ENCODE data around the gene PNMA3. TPM values are rescaled to one million over a fixed set of nuclear protein-coding genes. Genes with fewer than 3 reads are reported as not detected.
A peak's percentile ranks its signal among the peaks of the same experiment; 100 is the strongest.
"Not testable (repeated sequence)": the region's sequence is repeated elsewhere in the genome, so short reads cannot be mapped to it uniquely, and the experiment has no call there.

Gene PNMA3
- total RNA-seq, 2 experiments from 2014 or later, result 1.1 to 1.4 TPM

GRCh38 chrX:153074262-153074899, 18.1 kb downstream of the PNMA3 start:
- intact Hi-C loops (cut with micrococcal nuclease), result no loop called here
- Mint-ChIP-seq H3K27ac (no peak overlapping the region), H3K4me3 (no peak overlapping the region), H3K9me3 (no peaks in the 10 kb centered on the region), H3K4me1 (ENCODE audit: low read depth) (no peaks in the 10 kb centered on the region), H3K27me3 (no peaks in the 10 kb centered on the region), H3K36me3 (ENCODE audit: low read depth) (no peaks in the 10 kb centered on the region)
- ATAC-seq, result no peak
- TF ChIP-seq CTCF (IDR thresholded peaks at IDR 0.05), result no peak
- ChIA-PET POLR2A (no interaction called here), CTCF (no interaction called here)
- no peak for DNase-seq

GRCh38 chrX:153074935-153075334, 18.7 kb downstream of the PNMA3 start:
- DNase-seq (no peak), ATAC-seq (no peak)
- Mint-ChIP-seq H3K9me3 (no peaks in the 10 kb centered on the region), H3K27me3 (no peaks in the 10 kb centered on the region), H3K27ac (no peak overlapping the region), H3K36me3 (ENCODE audit: low read depth) (no peaks in the 10 kb centered on the region), H3K4me1 (ENCODE audit: low read depth) (no peaks in the 10 kb centered on the region), H3K4me3 (no peak overlapping the region)
- ChIA-PET CTCF (no interaction called here), POLR2A (no interaction called here)
- no peak for TF ChIP-seq CTCF (IDR thresholded peaks at IDR 0.05)
- intact Hi-C loops (cut with micrococcal nuclease), result no loop called here

- intact Hi-C loops (cut with micrococcal nuclease), result no loop called here
- Mint-ChIP-seq H3K4me1 (ENCODE audit: low read depth) (no peaks in the 10 kb centered on the region), H3K27ac (no peak overlapping the region)
Measured at GRCh38 chrX:153075366-153075765, 19.1 kb downstream of the PNMA3 start.

GRCh38 chrX:153077437-153078135, 21.3 kb downstream of the PNMA3 start:
- H3K4me1 Mint-ChIP-seq (ENCODE audit: low read depth); H3K36me3 Mint-ChIP-seq (ENCODE audit: low read depth); intact Hi-C loops (cut with micrococcal nuclease); H3K27ac Mint-ChIP-seq; H3K27me3 Mint-ChIP-seq; H3K9me3 Mint-ChIP-seq; DNase-seq; CTCF ChIA-PET; H3K4me3 Mint-ChIP-seq; POLR2A ChIA-PET: not testable (repeated sequence)
- peak; percentile 86 for ATAC-seq

More at GRCh38 chrX:153075366-153075765, 19.1 kb downstream of the PNMA3 start:
- Mint-ChIP-seq H3K4me3 (no peak overlapping the region), H3K9me3 (no peaks in the 10 kb centered on the region), H3K27me3 (no peaks in the 10 kb centered on the region), H3K36me3 (ENCODE audit: low read depth) (no peaks in the 10 kb centered on the region)
- ATAC-seq (no peak), DNase-seq (no peak)
- ChIA-PET POLR2A (no interaction called here), CTCF (no interaction called here)
- no peak for TF ChIP-seq CTCF (IDR thresholded peaks at IDR 0.05)

- H3K27ac Mint-ChIP-seq; H3K27me3 Mint-ChIP-seq; H3K36me3 Mint-ChIP-seq (ENCODE audit: low read depth); POLR2A ChIA-PET; H3K4me1 Mint-ChIP-seq (ENCODE audit: low read depth); H3K9me3 Mint-ChIP-seq; H3K4me3 Mint-ChIP-seq; DNase-seq; CTCF ChIA-PET; intact Hi-C loops (cut with micrococcal nuclease); ATAC-seq: not testable (repeated sequence)
Measured at GRCh38 chrX:153083238-153083923, 27.1 kb downstream of the PNMA3 start.

GRCh38 chrX:153102418-153102817, 46.1 kb downstream of the PNMA3 start:
- no peak overlapping the region for H3K4me3 Mint-ChIP-seq
- intact Hi-C loops (cut with micrococcal nuclease), result no loop called here
- TF ChIP-seq CTCF (IDR thresholded peaks at IDR 0.05), result no peak
- peaks cover 16% of the 10 kb centered on the region for H3K9me3 Mint-ChIP-seq
- DNase-seq (no peak), ATAC-seq (no peak)
- H3K36me3 Mint-ChIP-seq (ENCODE audit: low read depth), result peaks cover 3% of the 10 kb centered on the region
- H3K27me3 Mint-ChIP-seq, result no peaks in the 10 kb centered on the region
- peaks cover 5% of the 10 kb centered on the region for H3K4me1 Mint-ChIP-seq (ENCODE audit: low read depth)
- no peak overlapping the region for H3K27ac Mint-ChIP-seq
- POLR2A ChIA-PET, result no interaction called here
- CTCF ChIA-PET, result no interaction called here

GRCh38 chrX:153104959-153105358, 48.7 kb downstream of the PNMA3 start:
- POLR2A ChIA-PET, H3K27ac Mint-ChIP-seq, CTCF ChIA-PET: not testable (repeated sequence)

GRCh38 chrX:153106092-153106801, 50.0 kb downstream of the PNMA3 start:
- intact Hi-C loops (cut with micrococcal nuclease); H3K27me3 Mint-ChIP-seq; H3K36me3 Mint-ChIP-seq (ENCODE audit: low read depth); CTCF ChIA-PET; H3K4me3 Mint-ChIP-seq; DNase-seq; POLR2A ChIA-PET; H3K4me1 Mint-ChIP-seq (ENCODE audit: low read depth): not testable (repeated sequence)
- peaks cover 14% of the 10 kb centered on the region for H3K9me3 Mint-ChIP-seq
- peak; percentile 88 for ATAC-seq
- peak overlapping the region; percentile 84 for H3K27ac Mint-ChIP-seq

More at GRCh38 chrX:153104959-153105358, 48.7 kb downstream of the PNMA3 start:
- intact Hi-C loops (cut with micrococcal nuclease); H3K36me3 Mint-ChIP-seq (ENCODE audit: low read depth); H3K27me3 Mint-ChIP-seq; H3K4me1 Mint-ChIP-seq (ENCODE audit: low read depth); H3K4me3 Mint-ChIP-seq; DNase-seq; ATAC-seq: not testable (repeated sequence)
- H3K9me3 Mint-ChIP-seq, result peaks cover 16% of the 10 kb centered on the region

Data from activated CD8-positive, alpha-beta T cell treated with anti-CD3 and anti-CD28 coated beads for 36 hours (primary cell).